ENCODE results near the gene CD59.

CD59 gene

DNA sequence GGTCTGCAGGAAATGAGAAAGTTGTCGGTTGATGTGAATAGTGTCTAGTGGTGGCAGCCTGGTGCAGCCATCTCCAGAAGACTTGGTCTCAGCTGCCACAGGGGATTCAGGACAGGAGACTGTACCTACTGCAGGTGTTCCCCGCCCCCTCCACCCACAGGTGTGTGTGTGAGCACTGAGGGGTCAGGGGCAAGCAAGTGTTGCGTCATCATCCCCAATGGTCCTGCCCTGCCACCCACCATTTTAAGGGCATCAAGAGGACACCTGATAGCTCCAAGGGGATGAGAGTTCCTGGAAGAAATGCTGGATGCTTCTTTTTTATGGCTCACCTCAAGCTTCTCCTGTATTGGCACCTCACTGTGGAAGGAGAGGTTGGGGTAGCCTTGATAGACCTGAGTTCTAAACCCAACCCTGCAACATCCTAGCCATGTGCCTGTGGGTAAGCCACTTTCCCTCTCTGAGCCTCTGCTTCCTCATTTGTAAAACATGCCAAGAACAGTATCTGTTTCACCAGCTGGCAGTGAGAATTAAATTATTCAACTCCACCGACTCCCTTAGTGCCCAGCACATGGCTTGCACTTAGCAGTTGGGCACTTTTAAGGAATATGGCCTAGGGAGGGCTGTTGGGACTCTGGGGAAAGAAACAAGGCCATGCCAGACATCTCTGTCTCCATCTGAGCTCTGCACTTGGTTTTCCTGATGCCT lies 41.7 kb downstream of the CD59 start:
- no peak for TF ChIP-seq POLR2AphosphoS5 (IDR thresholded peaks at IDR 0.05; ENCODE audit: low read depth)
- TF ChIP-seq SPI1 (IDR thresholded peaks at IDR 0.05; ENCODE audit: borderline replicate concordance, low read depth), result peak; percentile 32; the same call in 1 of the 2 replicates
- TF ChIP-seq, protein P1, sequence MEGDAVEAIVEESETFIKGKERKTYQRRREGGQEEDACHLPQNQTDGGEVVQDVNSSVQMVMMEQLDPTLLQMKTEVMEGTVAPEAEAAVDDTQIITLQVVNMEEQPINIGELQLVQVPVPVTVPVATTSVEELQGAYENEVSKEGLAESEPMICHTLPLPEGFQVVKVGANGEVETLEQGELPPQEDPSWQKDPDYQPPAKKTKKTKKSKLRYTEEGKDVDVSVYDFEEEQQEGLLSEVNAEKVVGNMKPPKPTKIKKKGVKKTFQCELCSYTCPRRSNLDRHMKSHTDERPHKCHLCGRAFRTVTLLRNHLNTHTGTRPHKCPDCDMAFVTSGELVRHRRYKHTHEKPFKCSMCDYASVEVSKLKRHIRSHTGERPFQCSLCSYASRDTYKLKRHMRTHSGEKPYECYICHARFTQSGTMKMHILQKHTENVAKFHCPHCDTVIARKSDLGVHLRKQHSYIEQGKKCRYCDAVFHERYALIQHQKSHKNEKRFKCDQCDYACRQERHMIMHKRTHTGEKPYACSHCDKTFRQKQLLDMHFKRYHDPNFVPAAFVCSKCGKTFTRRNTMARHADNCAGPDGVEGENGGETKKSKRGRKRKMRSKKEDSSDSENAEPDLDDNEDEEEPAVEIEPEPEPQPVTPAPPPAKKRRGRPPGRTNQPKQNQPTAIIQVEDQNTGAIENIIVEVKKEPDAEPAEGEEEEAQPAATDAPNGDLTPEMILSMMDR (IDR thresholded peaks at IDR 0.05; ENCODE audit: insufficient read depth, low read length), result no peak
- Histone ChIP-seq H3K27me3 (ENCODE audit: insufficient read depth, poor library complexity, severe bottlenecking) (no peaks in the 10 kb centered on the region), H3K4me3 (replicated peaks; ENCODE audit: insufficient read depth, low read length) (no peak overlapping the region), H3K27ac (replicated peaks) (no peak overlapping the region)
- peak in 1 of 2 experiments; percentile 60 for DNase-seq (ENCODE audit: low read depth in 1 of 2, low spot score in 1 of 2)

DNA sequence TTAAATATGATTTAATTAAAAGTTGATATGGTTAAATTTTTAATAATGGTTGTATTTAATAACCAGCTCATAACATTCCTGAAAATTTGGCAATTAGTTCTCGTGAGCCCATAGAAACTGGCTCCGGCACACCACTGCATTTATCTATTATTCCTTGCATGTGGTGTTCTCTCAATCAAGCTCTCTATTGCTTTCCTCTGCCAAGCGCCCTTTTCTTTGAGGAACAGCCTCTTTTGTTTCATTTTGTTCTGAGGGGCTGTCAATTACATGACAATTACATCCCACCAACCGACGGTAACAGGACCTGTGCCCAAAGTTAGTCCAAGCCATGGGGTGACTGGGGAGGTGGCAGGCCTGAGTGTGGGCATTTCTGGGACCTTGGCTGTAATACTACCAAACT lies 43.7 kb downstream of the CD59 start:
- H3K27ac ChIP-seq (replicated peaks), result no peak overlapping the region
- no peaks in the 10 kb centered on the region for H3K27me3 ChIP-seq (ENCODE audit: insufficient read depth, poor library complexity, severe bottlenecking)
- H3K4me3 ChIP-seq (replicated peaks; ENCODE audit: insufficient read depth, low read length), result no peak overlapping the region
- no peak for TF ChIP-seq GABPA (IDR thresholded peaks at IDR 0.05; ENCODE audit: low read depth)
- no peak for TF ChIP-seq POLR2AphosphoS5 (IDR thresholded peaks at IDR 0.05; ENCODE audit: low read depth)
- TF ChIP-seq, protein P1 (IDR thresholded peaks at IDR 0.05; ENCODE audit: insufficient read depth, low read length), result no peak
- TF ChIP-seq, protein P2, sequence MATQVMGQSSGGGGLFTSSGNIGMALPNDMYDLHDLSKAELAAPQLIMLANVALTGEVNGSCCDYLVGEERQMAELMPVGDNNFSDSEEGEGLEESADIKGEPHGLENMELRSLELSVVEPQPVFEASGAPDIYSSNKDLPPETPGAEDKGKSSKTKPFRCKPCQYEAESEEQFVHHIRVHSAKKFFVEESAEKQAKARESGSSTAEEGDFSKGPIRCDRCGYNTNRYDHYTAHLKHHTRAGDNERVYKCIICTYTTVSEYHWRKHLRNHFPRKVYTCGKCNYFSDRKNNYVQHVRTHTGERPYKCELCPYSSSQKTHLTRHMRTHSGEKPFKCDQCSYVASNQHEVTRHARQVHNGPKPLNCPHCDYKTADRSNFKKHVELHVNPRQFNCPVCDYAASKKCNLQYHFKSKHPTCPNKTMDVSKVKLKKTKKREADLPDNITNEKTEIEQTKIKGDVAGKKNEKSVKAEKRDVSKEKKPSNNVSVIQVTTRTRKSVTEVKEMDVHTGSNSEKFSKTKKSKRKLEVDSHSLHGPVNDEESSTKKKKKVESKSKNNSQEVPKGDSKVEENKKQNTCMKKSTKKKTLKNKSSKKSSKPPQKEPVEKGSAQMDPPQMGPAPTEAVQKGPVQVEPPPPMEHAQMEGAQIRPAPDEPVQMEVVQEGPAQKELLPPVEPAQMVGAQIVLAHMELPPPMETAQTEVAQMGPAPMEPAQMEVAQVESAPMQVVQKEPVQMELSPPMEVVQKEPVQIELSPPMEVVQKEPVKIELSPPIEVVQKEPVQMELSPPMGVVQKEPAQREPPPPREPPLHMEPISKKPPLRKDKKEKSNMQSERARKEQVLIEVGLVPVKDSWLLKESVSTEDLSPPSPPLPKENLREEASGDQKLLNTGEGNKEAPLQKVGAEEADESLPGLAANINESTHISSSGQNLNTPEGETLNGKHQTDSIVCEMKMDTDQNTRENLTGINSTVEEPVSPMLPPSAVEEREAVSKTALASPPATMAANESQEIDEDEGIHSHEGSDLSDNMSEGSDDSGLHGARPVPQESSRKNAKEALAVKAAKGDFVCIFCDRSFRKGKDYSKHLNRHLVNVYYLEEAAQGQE (IDR thresholded peaks at IDR 0.05; ENCODE audit: insufficient replicate concordance, low read depth), result no peak
- TF ChIP-seq SPI1 (IDR thresholded peaks at IDR 0.05; ENCODE audit: borderline replicate concordance, low read depth), result no peak
- DNase-seq (ENCODE audit: low read depth in 1 of 2, low spot score in 1 of 2), result no peak

DNA sequence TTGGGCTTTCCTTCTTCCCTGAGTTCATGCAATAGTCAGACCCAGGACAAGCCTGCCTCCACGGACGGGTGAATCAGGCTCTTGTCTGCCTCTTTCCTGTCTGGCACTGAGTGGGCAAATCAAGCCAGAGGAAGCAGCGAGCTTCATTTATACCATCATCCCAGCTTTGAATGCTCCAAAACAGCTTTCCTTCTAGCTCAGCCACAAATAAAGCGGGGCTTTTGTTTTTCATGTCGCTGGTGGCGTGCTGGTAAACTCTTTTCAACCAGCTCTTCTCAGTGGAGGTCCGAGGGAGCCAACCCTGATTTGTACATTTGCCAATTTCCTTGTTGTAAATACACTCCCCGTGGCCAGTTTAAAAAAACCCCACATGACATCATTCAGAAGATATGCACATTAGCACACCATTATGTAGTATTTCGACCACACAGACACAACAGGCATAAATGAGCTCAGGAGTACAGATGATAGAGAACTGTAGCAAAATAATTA lies 44.2 kb downstream of the CD59 start:
- H3K4me3 ChIP-seq (replicated peaks; ENCODE audit: insufficient read depth, low read length), result no peak overlapping the region
- H3K27ac ChIP-seq (replicated peaks), result no peak overlapping the region
- H3K27me3 ChIP-seq (ENCODE audit: insufficient read depth, poor library complexity, severe bottlenecking), result no peaks in the 10 kb centered on the region
- DNase-seq (ENCODE audit: low read depth in 1 of 2, low spot score in 1 of 2), result no peak
- no peak for TF ChIP-seq SPI1 (IDR thresholded peaks at IDR 0.05; ENCODE audit: borderline replicate concordance, low read depth)
- no peak for TF ChIP-seq POLR2AphosphoS5 (IDR thresholded peaks at IDR 0.05; ENCODE audit: low read depth)
- TF ChIP-seq, protein P1 (IDR thresholded peaks at IDR 0.05; ENCODE audit: insufficient read depth, low read length), result no peak
- TF ChIP-seq, protein P2 (IDR thresholded peaks at IDR 0.05; ENCODE audit: insufficient replicate concordance, low read depth), result no peak
- no peak for TF ChIP-seq GABPA (IDR thresholded peaks at IDR 0.05; ENCODE audit: low read depth)
